Neural cell (in vitro differentiated cells): ENCODE measurements around the gene OR10C1. TPM values are rescaled to one million over a fixed set of nuclear protein-coding genes. Genes with fewer than 3 reads are reported as not detected.

Experiments
- H2AFZ ChIP-seq: fragments of 200-600, 300-800 bp; sonication (generic), shearing (Covaris generic); 2 replicates; pipeline ENCODE4 v1.6.0; 2014; ENCODE audit warnings: low read depth, mild to moderate bottlenecking, antibody characterized with exemption, low read length, moderate library complexity
- H3F3A ChIP-seq: fragments of 200-600 bp; shearing (Covaris generic); 2 replicates; pipeline ENCODE4 v1.6.1; 2016; ENCODE audit warnings: mild to moderate bottlenecking, moderate library complexity, mixed read lengths, antibody characterized with exemption, low read length; ENCODE audit not compliant: insufficient read depth, poor library complexity, severe bottlenecking
- H3K27ac ChIP-seq: fragments of 200-600, 300-800 bp; sonication (generic), shearing (Covaris generic); 2 replicates; pipeline ENCODE4 v1.5.1; 2014; ENCODE audit warnings: mild to moderate bottlenecking, low read length, moderate library complexity
- H3K27me3 ChIP-seq: fragments of 300-800, 200-600 bp; sonication (generic), shearing (Covaris generic); 2 replicates; pipeline ENCODE4 v1.6.0; 2014; ENCODE audit warnings: mild to moderate bottlenecking, low read depth, low read length, moderate library complexity; ENCODE audit not compliant: insufficient read depth
- H3K36me3 ChIP-seq: fragments of 300-800, 200-600 bp; sonication (generic), shearing (Covaris generic); 2 replicates; pipeline ENCODE4 v1.5.1; 2014; ENCODE audit warnings: mild to moderate bottlenecking, antibody characterized with exemption, low read length, moderate library complexity; ENCODE audit not compliant: insufficient read depth
- H3K4me2 ChIP-seq: fragments of 300-800, 200-600 bp; sonication (generic), shearing (Covaris generic); 2 replicates; pipeline ENCODE4 v1.6.0; 2014; ENCODE audit warnings: mild to moderate bottlenecking, low read length
- H3K4me3 ChIP-seq: fragments of 300-800, 200-600 bp; sonication (generic), shearing (Covaris generic); 2 replicates; pipeline ENCODE4 v1.5.1; 2014; ENCODE audit warnings: mild to moderate bottlenecking, low read length, moderate library complexity
- H3K79me2 ChIP-seq: fragments of 200-600 bp; shearing (Covaris generic); replicated peaks from 2 replicates; pipeline ENCODE4 v1.6.0; 2014; ENCODE audit warnings: mild to moderate bottlenecking, low read length, moderate library complexity; ENCODE audit not compliant: insufficient read depth
- H3K9ac ChIP-seq: fragments of 300-800, 200-600 bp; sonication (generic), shearing (Covaris generic); 2 replicates; pipeline ENCODE4 v1.6.1; 2016; ENCODE audit warnings: mild to moderate bottlenecking, low read length, mixed read lengths
- H3K9me2 ChIP-seq: fragments of 200-600 bp; shearing (Covaris generic); 2 replicates; pipeline ENCODE4 v1.6.1; 2016; ENCODE audit warnings: mild to moderate bottlenecking, low read length, mixed read lengths; ENCODE audit not compliant: insufficient read depth
- H3K9me3 ChIP-seq: fragments of 200-600, 300-800 bp; sonication (generic), shearing (Covaris generic); 2 replicates; pipeline ENCODE4 v1.6.1; 2016; ENCODE audit warnings: mild to moderate bottlenecking, mixed run types, low read length, moderate library complexity, mixed read lengths
- H4K20me1 ChIP-seq: fragments of 200-600 bp; shearing (Covaris generic); 2 replicates; pipeline ENCODE4 v1.6.1; 2016; ENCODE audit warnings: mild to moderate bottlenecking, mixed run types; ENCODE audit not compliant: insufficient read depth
- CTCF ChIP-seq: fragments of 450-650 bp; IDR thresholded peaks from 2 replicates; pipeline ENCODE4 v1.5.1; 2014; ENCODE audit warnings: antibody characterized with exemption, mild to moderate bottlenecking, moderate library complexity; ENCODE audit not compliant: poor library complexity, severe bottlenecking
- EZH2 ChIP-seq: fragments of 200-600, 300-800 bp; shearing (Covaris generic), sonication (generic); IDR thresholded peaks from 2 replicates; pipeline ENCODE4 v1.6.1; 2014; ENCODE audit warnings: antibody characterized with exemption, low read length, borderline replicate concordance, mild to moderate bottlenecking; ENCODE audit not compliant: insufficient read depth, poor library complexity, severe bottlenecking
- MXI1 ChIP-seq: fragments of 450-650 bp; conservative IDR thresholded peaks from 2 replicates; pipeline ENCODE4 v1.6.1; 2014; ENCODE audit warnings: antibody characterized with exemption, mild to moderate bottlenecking; ENCODE audit not compliant: poor library complexity, severe bottlenecking
- POLR2AphosphoS5 ChIP-seq: IDR thresholded peaks from 2 replicates; pipeline ENCODE4 v1.6.1; 2012
- RAD21 ChIP-seq: fragments of 450-650 bp; conservative IDR thresholded peaks from 2 replicates; pipeline ENCODE4 v1.6.1; 2014; ENCODE audit warnings: antibody characterized with exemption, mild to moderate bottlenecking, moderate library complexity
- REST ChIP-seq: IDR thresholded peaks from 2 replicates; pipeline ENCODE4 v1.6.1; 2012; ENCODE audit warnings: borderline replicate concordance
- SMC3 ChIP-seq: fragments of 450-650 bp; conservative IDR thresholded peaks from 2 replicates; pipeline ENCODE4 v1.6.1; 2014; ENCODE audit warnings: antibody characterized with exemption, mild to moderate bottlenecking, moderate library complexity; ENCODE audit not compliant: poor library complexity
- polyA plus RNA-seq: library from polyadenylated mRNA; depleted of rRNA; stranded (reverse); fragments of >200 nt; gene quantifications from 2 replicates; pipeline ENCODE4 v1.2.3, GENCODE V29; 2014

OR10C1 gene
- polyA plus RNA-seq, 1 donor from 2014 or later: not detected

GRCh38 chr6:29466241-29466640, 27.1 kb downstream of the OR10C1 start:
- Histone ChIP-seq H3K79me2 (no peaks in the 10 kb centered on the region), H3K4me2 (no peak overlapping the region), H3K4me3 (no peak overlapping the region)

GRCh38 chr6:29474996-29475395, 35.9 kb downstream of the OR10C1 start:
- no peaks in the 10 kb centered on the region for H3F3A ChIP-seq
- no peak overlapping the region for H3K4me3 ChIP-seq
- no peaks in the 10 kb centered on the region for H3K36me3 ChIP-seq
- no peaks in the 10 kb centered on the region for H3K9me2 ChIP-seq
- no peak overlapping the region for H3K27ac ChIP-seq
- no peak overlapping the region for H3K4me2 ChIP-seq
- no peaks in the 10 kb centered on the region for H3K79me2 ChIP-seq
- no peaks in the 10 kb centered on the region for H3K27me3 ChIP-seq
- no peak overlapping the region for H3K9ac ChIP-seq
- TF ChIP-seq REST (no peak), POLR2AphosphoS5 (no peak), RAD21 (no peak), SMC3 (no peak)
- no peak overlapping the region for H2AFZ ChIP-seq
- no peaks in the 10 kb centered on the region for H4K20me1 ChIP-seq
- H3K9me3 ChIP-seq: no peaks in the 10 kb centered on the region

More at GRCh38 chr6:29466241-29466640, 27.1 kb downstream of the OR10C1 start:
- no peaks in the 10 kb centered on the region for H3K9me2 ChIP-seq
- H3K9ac ChIP-seq: no peak overlapping the region
- TF ChIP-seq EZH2 (no peak), MXI1 (no peak), CTCF (no peak)
- H3K27ac ChIP-seq: no peak overlapping the region
- H3F3A ChIP-seq: no peaks in the 10 kb centered on the region
- no peak overlapping the region for H2AFZ ChIP-seq
- no peaks in the 10 kb centered on the region for H3K36me3 ChIP-seq
- H3K27me3 ChIP-seq: no peaks in the 10 kb centered on the region
- no peaks in the 10 kb centered on the region for H4K20me1 ChIP-seq
- H3K9me3 ChIP-seq: no peaks in the 10 kb centered on the region

- H3K27ac ChIP-seq: no peak overlapping the region
- no peak overlapping the region for H3K9ac ChIP-seq
- no peaks in the 10 kb centered on the region for H3K9me2 ChIP-seq
- no peak overlapping the region for H3K4me2 ChIP-seq
- H3F3A ChIP-seq: no peaks in the 10 kb centered on the region
- H2AFZ ChIP-seq: no peak overlapping the region
- TF ChIP-seq RAD21 (no peak), POLR2AphosphoS5 (no peak)
- H4K20me1 ChIP-seq: no peaks in the 10 kb centered on the region
- no peaks in the 10 kb centered on the region for H3K79me2 ChIP-seq
- H3K27me3 ChIP-seq: no peaks in the 10 kb centered on the region
- H3K4me3 ChIP-seq: no peak overlapping the region
- H3K36me3 ChIP-seq: no peaks in the 10 kb centered on the region
- no peaks in the 10 kb centered on the region for H3K9me3 ChIP-seq
Measured at GRCh38 chr6:29477923-29478450, 38.9 kb downstream of the OR10C1 start.
